GM18951 (cell line): ENCODE data around the gene TPO.

Experiments
- POLR2A ChIP-seq: IDR thresholded peaks from 4 replicates; pipeline ENCODE4 v1.6.1; 2011; ENCODE audit warnings: mild to moderate bottlenecking; ENCODE audit not compliant: insufficient read length, insufficient read depth; ENCODE audit errors: extremely low read depth
- in situ Hi-C: fragments of 300-500 bp; cut with MboI; formaldehyde crosslinking; loops from one replicate; pipeline ENCODE4 v1.12.0; 2022; ENCODE audit warnings: low sequenced_read_pairs, mixed read lengths, inconsistent platforms; ENCODE audit not compliant: unreplicated experiment

The TPO gene

GRCh38 chr2:1538663-1539062 lies 125.4 kb downstream of the TPO start:
- no peak for TF ChIP-seq POLR2A
- in situ Hi-C loops: no loop called here

- in situ Hi-C loops: no loop called here
- TF ChIP-seq POLR2A: no peak
These were observed 126.2 kb downstream of the TPO start for GRCh38 chr2:1539441-1539840.

GRCh38 chr2:1539973-1540372 lies 126.7 kb downstream of the TPO start:
- in situ Hi-C loops: no loop called here
- no peak for TF ChIP-seq POLR2A

- in situ Hi-C loops: no loop called here
- no peak for TF ChIP-seq POLR2A
These were observed 127.2 kb downstream of the TPO start for GRCh38 chr2:1540481-1540880.

- no peak for TF ChIP-seq POLR2A
- in situ Hi-C loops: no loop called here
These were observed 127.8 kb downstream of the TPO start for GRCh38 chr2:1541040-1541439.

GRCh38 chr2:1541819-1542475 lies 128.7 kb downstream of the TPO start:
- in situ Hi-C loops: no loop called here
- TF ChIP-seq POLR2A: no peak

- in situ Hi-C loops: no loop called here
- TF ChIP-seq POLR2A: no peak
These were observed 129.7 kb downstream of the TPO start for GRCh38 chr2:1542971-1543370.

- TF ChIP-seq POLR2A: no peak
- in situ Hi-C loops: no loop called here
These were observed 130.7 kb downstream of the TPO start for GRCh38 chr2:1543776-1544477.

- in situ Hi-C loops: no loop called here
- no peak for TF ChIP-seq POLR2A
These were observed 131.3 kb downstream of the TPO start for GRCh38 chr2:1544478-1545069.

GRCh38 chr2:1546023-1546591 lies 132.8 kb downstream of the TPO start:
- in situ Hi-C loops: no loop called here
- TF ChIP-seq POLR2A: no peak

GRCh38 chr2:1546901-1547300 lies 133.6 kb downstream of the TPO start:
- TF ChIP-seq POLR2A: no peak
- in situ Hi-C loops: no loop called here

- TF ChIP-seq POLR2A: no peak
- in situ Hi-C loops: no loop called here
These were observed 135.8 kb downstream of the TPO start for GRCh38 chr2:1548910-1549673.

- in situ Hi-C loops: no loop called here
- no peak for TF ChIP-seq POLR2A
These were observed 136.8 kb downstream of the TPO start for GRCh38 chr2:1550076-1550475.
